Endodermal cell (in vitro differentiated cells): ENCODE measurements around the gene LRP1. TPM values are rescaled to one million over a fixed set of nuclear protein-coding genes. Genes with fewer than 3 reads are reported as not detected.

Experiments used
- DNase-seq: peaks from one replicate; pipeline ENCODE4 v3.0.0-alpha.2; 2017
- H3K27ac ChIP-seq: 2 replicates; pipeline ENCODE4 v1.5.1; 2013; ENCODE audit warnings: mild to moderate bottlenecking, low read depth, low read length, moderate library complexity
- H3K27me3 ChIP-seq: 2 replicates; pipeline ENCODE4 v1.6.1; 2013; ENCODE audit warnings: mild to moderate bottlenecking, low read length, moderate library complexity; ENCODE audit not compliant: insufficient read depth, control insufficient read depth, poor library complexity, severe bottlenecking
- H3K36me3 ChIP-seq: 2 replicates; pipeline ENCODE4 v1.7.0; 2013; ENCODE audit warnings: mild to moderate bottlenecking, low read length, moderate library complexity; ENCODE audit not compliant: control insufficient read depth, insufficient read depth
- H3K4me1 ChIP-seq: one replicate; pipeline ENCODE4 v1.7.0; 2013; ENCODE audit warnings: low read length; ENCODE audit not compliant: control insufficient read depth, insufficient read depth
- H3K4me3 ChIP-seq: 2 replicates; pipeline ENCODE4 v1.5.1; 2013; ENCODE audit warnings: mild to moderate bottlenecking, low read length, moderate library complexity
- H3K9ac ChIP-seq: 2 replicates; pipeline ENCODE4 v1.6.1; 2013; ENCODE audit warnings: mild to moderate bottlenecking, low read length, moderate library complexity; ENCODE audit not compliant: poor library complexity, severe bottlenecking; ENCODE audit errors: extremely low read depth
- H3K9me3 ChIP-seq: 2 replicates; pipeline ENCODE4 v1.6.1; 2013; ENCODE audit warnings: mild to moderate bottlenecking, low read length, moderate library complexity; ENCODE audit not compliant: control insufficient read depth
- H3K27ac Mint-ChIP-seq: 2 replicates; pipeline ENCODE4 v1.8.0; 2020; ENCODE audit warnings: mixed read lengths
- H3K27me3 Mint-ChIP-seq: 2 replicates; pipeline ENCODE4 v1.8.0; 2021; ENCODE audit warnings: mild to moderate bottlenecking, mixed read lengths; ENCODE audit not compliant: insufficient read depth
- H3K36me3 Mint-ChIP-seq: 2 replicates; pipeline ENCODE4 v1.8.0; 2020; ENCODE audit warnings: low read depth, mixed read lengths
- H3K4me1 Mint-ChIP-seq: 2 replicates; pipeline ENCODE4 v1.8.0; 2020; ENCODE audit warnings: mixed read lengths
- H3K4me3 Mint-ChIP-seq: 2 replicates; pipeline ENCODE4 v1.8.0; 2020; ENCODE audit warnings: mild to moderate bottlenecking, moderate library complexity, mixed read lengths
- H3K9me3 Mint-ChIP-seq: 2 replicates; pipeline ENCODE4 v1.8.0; 2020; ENCODE audit warnings: mild to moderate bottlenecking, mixed read lengths
- WGBS, 2 experiments: methylation state at CpG; one replicate each; pipeline versions ENCODE4 v1.1.5 to v1.1.7; 2013; ENCODE audit warnings: missing lambda C conversion rate in 2 of 2, mixed read lengths in 1 of 2; ENCODE audit not compliant: insufficient coverage in 1 of 2, insufficient read length in 1 of 2; 5-methylcytosine and 5-hydroxymethylcytosine counted together
- microRNA-seq: library from miRNA; unstranded; fragments of <30 nt; microRNA quantifications from one replicate; pipeline ENCODE4 v1.2.0, GENCODE V29; 2020; ENCODE audit warnings: borderline microRNAs expressed
- total RNA-seq, 2 donors: library from RNA; stranded (reverse); fragmentation: NEBNext Ultra II Directional in 1 of 2; extraction: Animal tissue kit (Norgen Biotek cat#: 25700) in 1 of 2; gene quantifications; 2 replicates in 1 of 2; 3 replicates in 1 of 2; pipeline ENCODE4 v1.2.1, GENCODE V29; 2021
- TF ChIP-seq, protein P1 (sequence below): fragments of 200-600 bp; sonication (generic); conservative IDR thresholded peaks from 2 replicates; pipeline ENCODE4 v1.5.0; 2021; ENCODE audit warnings: antibody characterized with exemption, mild to moderate bottlenecking

LRP1 gene
- total RNA-seq, 2 donors from 2014 or later = 74.5 to 87.7 TPM

DNA sequence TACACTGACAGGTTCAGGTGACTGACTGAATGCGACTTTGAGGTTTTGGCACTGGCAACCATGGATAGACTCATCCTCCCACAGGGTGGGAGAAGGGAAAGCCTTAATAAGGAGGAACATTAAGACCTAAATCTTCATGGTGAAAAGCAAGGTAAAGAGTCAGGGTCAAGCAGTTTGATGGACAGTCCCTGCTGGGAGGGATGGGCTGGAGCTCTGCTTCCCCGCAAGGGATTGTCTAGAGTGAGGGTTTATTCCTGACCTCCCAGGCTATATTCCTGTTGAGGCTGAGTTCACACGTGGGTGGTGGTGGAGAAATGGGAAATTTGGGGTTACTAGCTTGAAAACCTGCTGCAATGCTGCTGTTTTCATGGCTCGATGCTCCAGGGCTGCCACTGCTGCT, 132.1 kb downstream of the LRP1 start:
- peaks cover 50% of the 10 kb centered on the region for H3K36me3 ChIP-seq
- no peak overlapping the region for H3K9ac ChIP-seq
- WGBS, 2 experiments = 63 to 88% methylated on average over 1 to 4 of the region's 4 CpGs
- peaks cover 30% of the 10 kb centered on the region for H3K4me1 Mint-ChIP-seq
- peaks cover 46% of the 10 kb centered on the region for H3K36me3 Mint-ChIP-seq
- H3K27me3 Mint-ChIP-seq = no peaks in the 10 kb centered on the region
- TF ChIP-seq, protein P1, sequence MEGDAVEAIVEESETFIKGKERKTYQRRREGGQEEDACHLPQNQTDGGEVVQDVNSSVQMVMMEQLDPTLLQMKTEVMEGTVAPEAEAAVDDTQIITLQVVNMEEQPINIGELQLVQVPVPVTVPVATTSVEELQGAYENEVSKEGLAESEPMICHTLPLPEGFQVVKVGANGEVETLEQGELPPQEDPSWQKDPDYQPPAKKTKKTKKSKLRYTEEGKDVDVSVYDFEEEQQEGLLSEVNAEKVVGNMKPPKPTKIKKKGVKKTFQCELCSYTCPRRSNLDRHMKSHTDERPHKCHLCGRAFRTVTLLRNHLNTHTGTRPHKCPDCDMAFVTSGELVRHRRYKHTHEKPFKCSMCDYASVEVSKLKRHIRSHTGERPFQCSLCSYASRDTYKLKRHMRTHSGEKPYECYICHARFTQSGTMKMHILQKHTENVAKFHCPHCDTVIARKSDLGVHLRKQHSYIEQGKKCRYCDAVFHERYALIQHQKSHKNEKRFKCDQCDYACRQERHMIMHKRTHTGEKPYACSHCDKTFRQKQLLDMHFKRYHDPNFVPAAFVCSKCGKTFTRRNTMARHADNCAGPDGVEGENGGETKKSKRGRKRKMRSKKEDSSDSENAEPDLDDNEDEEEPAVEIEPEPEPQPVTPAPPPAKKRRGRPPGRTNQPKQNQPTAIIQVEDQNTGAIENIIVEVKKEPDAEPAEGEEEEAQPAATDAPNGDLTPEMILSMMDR = no peak
- H3K9me3 ChIP-seq = no peaks in the 10 kb centered on the region
- no peak overlapping the region for H3K4me3 ChIP-seq
- H3K4me1 ChIP-seq = peaks cover 21% of the 10 kb centered on the region
- H3K27ac ChIP-seq = no peak overlapping the region
- no peak for DNase-seq
- no peak overlapping the region for H3K4me3 Mint-ChIP-seq
- peak overlapping the region; percentile 9 for H3K27ac Mint-ChIP-seq
- no peaks in the 10 kb centered on the region for H3K9me3 Mint-ChIP-seq
- no peaks in the 10 kb centered on the region for H3K27me3 ChIP-seq

DNA sequence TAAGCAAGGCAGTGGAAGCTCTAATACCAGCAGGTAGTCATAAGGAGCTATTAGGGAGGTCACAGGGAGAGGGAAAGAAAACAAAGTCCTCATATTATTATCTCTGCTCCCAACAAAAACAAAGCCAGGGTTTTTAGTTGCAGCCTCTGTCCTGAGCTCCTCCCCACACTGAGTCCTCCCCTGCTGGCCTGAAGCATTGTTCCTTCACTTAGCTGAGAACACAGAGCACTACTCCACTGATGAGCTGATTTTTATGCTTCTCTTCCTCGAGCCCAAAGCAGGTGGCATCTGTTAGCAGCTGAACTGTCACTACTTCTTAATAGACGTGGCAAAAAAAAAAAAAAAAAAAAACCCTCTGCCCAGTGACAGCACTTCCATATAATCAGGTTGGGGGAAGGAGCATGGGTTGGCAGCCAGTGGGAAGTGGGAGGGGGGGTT, 133.2 kb downstream of the LRP1 start:
- Histone ChIP-seq H3K36me3 (peaks cover 40% of the 10 kb centered on the region), H3K9ac (no peak overlapping the region), H3K4me1 (peaks cover 21% of the 10 kb centered on the region), H3K27ac (peak overlapping the region; percentile 58), H3K9me3 (no peaks in the 10 kb centered on the region), H3K4me3 (peak overlapping the region; percentile 47), H3K27me3 (no peaks in the 10 kb centered on the region)
- no peaks in the 10 kb centered on the region for H3K27me3 Mint-ChIP-seq
- peaks cover 30% of the 10 kb centered on the region for H3K4me1 Mint-ChIP-seq
- H3K36me3 Mint-ChIP-seq = peaks cover 39% of the 10 kb centered on the region
- DNase-seq = peak; percentile 82
- WGBS, 2 experiments = 18% methylated on average over 1 of the region's 2 CpGs; no CpG with 5 or more reads in 1 of the 2 experiments
- peak overlapping the region; percentile 20 for H3K4me3 Mint-ChIP-seq
- peak overlapping the region; percentile 57 for H3K27ac Mint-ChIP-seq
- H3K9me3 Mint-ChIP-seq = no peaks in the 10 kb centered on the region
- TF ChIP-seq, protein P1 = no peak

DNA sequence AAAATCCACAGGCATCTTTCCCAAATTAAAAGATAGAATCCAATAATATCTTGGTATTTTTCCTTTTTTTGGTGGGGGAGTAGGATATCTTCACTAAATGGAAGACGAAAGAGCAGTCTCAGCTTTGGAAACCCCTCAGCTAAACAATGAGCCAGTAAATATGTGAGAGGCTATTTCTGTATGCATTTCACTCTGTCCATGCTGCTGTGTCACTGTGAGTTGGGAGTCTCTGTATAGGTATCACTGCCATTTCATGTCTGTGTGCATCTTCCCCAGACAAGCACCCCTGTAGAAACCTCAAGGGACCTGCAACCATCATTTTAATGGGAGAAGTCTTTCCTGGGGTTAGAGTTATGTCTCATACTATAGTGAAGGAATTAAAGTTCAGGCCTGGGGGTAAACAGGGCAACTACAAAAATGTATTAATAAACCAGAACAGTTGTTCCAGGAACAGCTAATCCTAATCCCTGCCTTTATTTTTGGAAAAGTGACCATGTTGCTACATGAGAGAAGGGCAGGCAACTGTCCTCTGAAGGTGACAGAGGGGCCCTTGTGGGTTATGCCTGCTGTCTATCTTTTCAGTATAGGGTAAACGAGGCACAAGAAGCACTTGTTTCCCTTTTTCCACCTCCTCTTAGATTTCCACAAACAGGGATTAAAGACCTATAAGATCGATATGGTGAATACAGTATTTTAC, 134.0 kb downstream of the LRP1 start:
- H3K36me3 Mint-ChIP-seq = peaks cover 41% of the 10 kb centered on the region
- peaks cover 30% of the 10 kb centered on the region for H3K4me1 Mint-ChIP-seq
- Histone ChIP-seq H3K9me3 (no peaks in the 10 kb centered on the region), H3K27ac (peak overlapping the region; percentile 25), H3K27me3 (no peaks in the 10 kb centered on the region), H3K9ac (no peak overlapping the region), H3K4me3 (peak overlapping the region; percentile 36), H3K4me1 (peaks cover 21% of the 10 kb centered on the region), H3K36me3 (peaks cover 42% of the 10 kb centered on the region)
- DNase-seq = no peak
- no peaks in the 10 kb centered on the region for H3K27me3 Mint-ChIP-seq
- H3K4me3 Mint-ChIP-seq = no peak overlapping the region
- H3K9me3 Mint-ChIP-seq = no peaks in the 10 kb centered on the region
- TF ChIP-seq, protein P1 = no peak
- WGBS, 2 experiments = 72% methylated on average over 3 of the region's 3 CpGs; no CpG with 5 or more reads in 1 of the 2 experiments
- peak overlapping the region; percentile 57 for H3K27ac Mint-ChIP-seq

Small RNA genes lying within 50 kb of the gene (microRNA-seq; reads per million reads assigned to microRNA genes)
- not detected for gene MIR1228

Other genes starting within 250 kb of the LRP1 start
- gene SDR9C7, start 194.1 kb upstream of the LRP1 start, total RNA-seq = not detected
- gene RDH16, start 170.9 kb upstream of the LRP1 start, total RNA-seq = 1 to 10 TPM; 1.1 to 3.0 TPM
- gene ZBTB39, start 121.9 kb upstream of the LRP1 start, total RNA-seq = 10 to 100 TPM; 22.1 to 25.7 TPM
- 1 to 10 TPM; 1.8 to 5.4 TPM for gene TAC3, start 112.0 kb upstream of the LRP1 start, total RNA-seq
- gene MYO1A, start 78.4 kb upstream of the LRP1 start, total RNA-seq = 1 to 10 TPM in 1 of 2 donors, under 1 TPM in 1; 0.77 to 1.7 TPM
- 10 to 100 TPM; 36.3 to 52.6 TPM for gene NEMP1, start 49.7 kb upstream of the LRP1 start, total RNA-seq
- gene NAB2, start 39.4 kb upstream of the LRP1 start, total RNA-seq = 10 to 100 TPM; 13.5 to 21.7 TPM
- gene STAT6, start 17.1 kb upstream of the LRP1 start, total RNA-seq = 100 to 1,000 TPM in 1 of 2 donors, 10 to 100 TPM in 1; 60.2 to 102 TPM
- not detected for gene LRP1-AS, start 19.1 kb downstream of the LRP1 start, total RNA-seq
- gene NXPH4, start 88.3 kb downstream of the LRP1 start, total RNA-seq = 1 to 10 TPM in 1 of 2 donors, under 1 TPM in 1; 0.31 to 1.1 TPM
- gene SHMT2, start 101.2 kb downstream of the LRP1 start, total RNA-seq = 100 to 1,000 TPM in 1 of 2 donors, 10 to 100 TPM in 1; 76.7 to 134 TPM
- gene STAC3, start 122.7 kb downstream of the LRP1 start, total RNA-seq = 1 to 10 TPM; 5.9 to 6.8 TPM